Endothelial cell of umbilical vein (primary cell): ENCODE data around the gene FGD6.

Source experiments
- EZH2 ChIP-seq: IDR thresholded peaks from 2 replicates; pipeline ENCODE4 v1.6.1; 2012; ENCODE audit warnings: borderline replicate concordance, low read depth, mild to moderate bottlenecking, moderate library complexity, low read length, inconsistent platforms; ENCODE audit not compliant: severe bottlenecking
- FOS ChIP-seq: IDR thresholded peaks from 2 replicates; pipeline ENCODE4 v1.6.1; 2011; ENCODE audit warnings: mild to moderate bottlenecking, low read length, moderate library complexity, borderline replicate concordance; ENCODE audit not compliant: insufficient read depth
- JUN ChIP-seq: IDR thresholded peaks from 2 replicates; pipeline ENCODE4 v1.6.1; 2011; ENCODE audit warnings: borderline replicate concordance, low read depth; ENCODE audit not compliant: insufficient read length, insufficient read depth
- POLR2A ChIP-seq: IDR thresholded peaks from 2 replicates; pipeline ENCODE4 v1.6.1; 2012; ENCODE audit warnings: low read depth, mild to moderate bottlenecking, control low read depth, low read length
- POLR2AphosphoS5 ChIP-seq: IDR thresholded peaks from 2 replicates; pipeline ENCODE4 v1.6.1; 2012; ENCODE audit warnings: low read depth, mild to moderate bottlenecking, control low read depth, low read length, moderate library complexity; ENCODE audit not compliant: insufficient read depth
- TF ChIP-seq, protein P1 (sequence below), 2 donors: IDR thresholded peaks; 1 replicate in 1 of 2; 2 replicates in 1 of 2; pipeline ENCODE4 v1.5.1; 2011; ENCODE audit warnings: low read length in 2 of 2, mild to moderate bottlenecking in 2 of 2, moderate library complexity in 2 of 2, control low read depth in 1 of 2, inconsistent platforms in 1 of 2, low read depth in 1 of 2; ENCODE audit not compliant: insufficient read depth in 1 of 2; ENCODE audit errors: extremely low read depth in 1 of 2

DNA sequence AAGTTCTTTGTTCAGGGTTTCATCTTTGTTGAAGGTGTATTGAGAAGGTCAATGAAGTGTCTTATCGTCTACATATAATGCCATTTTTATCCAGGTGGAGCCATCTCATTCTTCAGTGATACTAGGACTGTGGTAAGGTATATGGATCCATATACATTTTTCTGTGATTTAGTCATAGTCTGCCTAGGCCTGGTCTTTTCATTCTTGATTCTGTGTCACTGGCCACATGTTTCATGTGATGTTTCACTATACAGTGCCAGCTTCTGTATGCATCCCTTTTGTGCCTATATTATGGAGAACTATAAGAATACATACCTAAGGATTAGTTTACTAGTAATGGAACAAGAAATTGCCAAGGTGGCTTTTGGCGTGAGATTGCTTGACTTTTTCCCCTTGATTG lies 40.9 kb upstream of the FGD6 start:
- TF ChIP-seq, protein P1, sequence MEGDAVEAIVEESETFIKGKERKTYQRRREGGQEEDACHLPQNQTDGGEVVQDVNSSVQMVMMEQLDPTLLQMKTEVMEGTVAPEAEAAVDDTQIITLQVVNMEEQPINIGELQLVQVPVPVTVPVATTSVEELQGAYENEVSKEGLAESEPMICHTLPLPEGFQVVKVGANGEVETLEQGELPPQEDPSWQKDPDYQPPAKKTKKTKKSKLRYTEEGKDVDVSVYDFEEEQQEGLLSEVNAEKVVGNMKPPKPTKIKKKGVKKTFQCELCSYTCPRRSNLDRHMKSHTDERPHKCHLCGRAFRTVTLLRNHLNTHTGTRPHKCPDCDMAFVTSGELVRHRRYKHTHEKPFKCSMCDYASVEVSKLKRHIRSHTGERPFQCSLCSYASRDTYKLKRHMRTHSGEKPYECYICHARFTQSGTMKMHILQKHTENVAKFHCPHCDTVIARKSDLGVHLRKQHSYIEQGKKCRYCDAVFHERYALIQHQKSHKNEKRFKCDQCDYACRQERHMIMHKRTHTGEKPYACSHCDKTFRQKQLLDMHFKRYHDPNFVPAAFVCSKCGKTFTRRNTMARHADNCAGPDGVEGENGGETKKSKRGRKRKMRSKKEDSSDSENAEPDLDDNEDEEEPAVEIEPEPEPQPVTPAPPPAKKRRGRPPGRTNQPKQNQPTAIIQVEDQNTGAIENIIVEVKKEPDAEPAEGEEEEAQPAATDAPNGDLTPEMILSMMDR (IDR thresholded peaks at IDR 0.05; ENCODE audit: extremely low read depth in 1 of 2, insufficient read depth in 1 of 2, low read depth in 1 of 2, low read length in 2 of 2) = no peak
- TF ChIP-seq POLR2A (no peak), POLR2AphosphoS5 (no peak), JUN (no peak), EZH2 (no peak), FOS (no peak)
